ENCODE data around the gene JUP. TPM values are rescaled to one million over a fixed set of nuclear protein-coding genes. Genes with fewer than 3 reads are reported as not detected.

Gene JUP
- total and polyA plus RNA-seq, 2 of the 13 experiments (the other 11 are each of a cell fraction or from before 2014, with no cell fraction given) = 12.1 to 20.6 TPM

GRCh38 chr17:41734949-41735313 lies 51.6 kb downstream of the JUP start (continued):
- TF ChIP-seq ATF5 (CRISPR knock-in tag; IDR thresholded peaks at IDR 0.05; ENCODE audit: low read depth) = no peak
- TF ChIP-seq JUNB (CRISPR knock-in tag; IDR thresholded peaks at IDR 0.05; ENCODE audit: borderline replicate concordance) = no peak
- TF ChIP-seq ZMAT3 (CRISPR knock-in tag; conservative IDR thresholded peaks at IDR 0.05) = no peak
- TF ChIP-seq ZNF44 (CRISPR knock-in tag; IDR thresholded peaks at IDR 0.05) = no peak
- TF ChIP-seq KAT7 (CRISPR knock-in tag; IDR thresholded peaks at IDR 0.05; ENCODE audit: borderline replicate concordance) = no peak
- no peak for TF ChIP-seq STAG1 (CRISPR knock-in tag; IDR thresholded peaks at IDR 0.05)
- TF ChIP-seq, protein P1, sequence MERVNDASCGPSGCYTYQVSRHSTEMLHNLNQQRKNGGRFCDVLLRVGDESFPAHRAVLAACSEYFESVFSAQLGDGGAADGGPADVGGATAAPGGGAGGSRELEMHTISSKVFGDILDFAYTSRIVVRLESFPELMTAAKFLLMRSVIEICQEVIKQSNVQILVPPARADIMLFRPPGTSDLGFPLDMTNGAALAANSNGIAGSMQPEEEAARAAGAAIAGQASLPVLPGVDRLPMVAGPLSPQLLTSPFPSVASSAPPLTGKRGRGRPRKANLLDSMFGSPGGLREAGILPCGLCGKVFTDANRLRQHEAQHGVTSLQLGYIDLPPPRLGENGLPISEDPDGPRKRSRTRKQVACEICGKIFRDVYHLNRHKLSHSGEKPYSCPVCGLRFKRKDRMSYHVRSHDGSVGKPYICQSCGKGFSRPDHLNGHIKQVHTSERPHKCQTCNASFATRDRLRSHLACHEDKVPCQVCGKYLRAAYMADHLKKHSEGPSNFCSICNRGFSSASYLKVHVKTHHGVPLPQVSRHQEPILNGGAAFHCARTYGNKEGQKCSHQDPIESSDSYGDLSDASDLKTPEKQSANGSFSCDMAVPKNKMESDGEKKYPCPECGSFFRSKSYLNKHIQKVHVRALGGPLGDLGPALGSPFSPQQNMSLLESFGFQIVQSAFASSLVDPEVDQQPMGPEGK (CRISPR knock-in tag; IDR thresholded peaks at IDR 0.05) = no peak; the same call in 1 of the 2 replicates
- TF ChIP-seq, protein P2, sequence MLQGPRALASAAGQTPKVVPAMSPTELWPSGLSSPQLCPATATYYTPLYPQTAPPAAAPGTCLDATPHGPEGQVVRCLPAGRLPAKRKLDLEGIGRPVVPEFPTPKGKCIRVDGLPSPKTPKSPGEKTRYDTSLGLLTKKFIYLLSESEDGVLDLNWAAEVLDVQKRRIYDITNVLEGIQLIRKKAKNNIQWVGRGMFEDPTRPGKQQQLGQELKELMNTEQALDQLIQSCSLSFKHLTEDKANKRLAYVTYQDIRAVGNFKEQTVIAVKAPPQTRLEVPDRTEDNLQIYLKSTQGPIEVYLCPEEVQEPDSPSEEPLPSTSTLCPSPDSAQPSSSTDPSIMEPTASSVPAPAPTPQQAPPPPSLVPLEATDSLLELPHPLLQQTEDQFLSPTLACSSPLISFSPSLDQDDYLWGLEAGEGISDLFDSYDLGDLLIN (CRISPR knock-in tag; IDR thresholded peaks at IDR 0.05; ENCODE audit: borderline replicate concordance) = no peak
- TF ChIP-seq, protein P3, sequence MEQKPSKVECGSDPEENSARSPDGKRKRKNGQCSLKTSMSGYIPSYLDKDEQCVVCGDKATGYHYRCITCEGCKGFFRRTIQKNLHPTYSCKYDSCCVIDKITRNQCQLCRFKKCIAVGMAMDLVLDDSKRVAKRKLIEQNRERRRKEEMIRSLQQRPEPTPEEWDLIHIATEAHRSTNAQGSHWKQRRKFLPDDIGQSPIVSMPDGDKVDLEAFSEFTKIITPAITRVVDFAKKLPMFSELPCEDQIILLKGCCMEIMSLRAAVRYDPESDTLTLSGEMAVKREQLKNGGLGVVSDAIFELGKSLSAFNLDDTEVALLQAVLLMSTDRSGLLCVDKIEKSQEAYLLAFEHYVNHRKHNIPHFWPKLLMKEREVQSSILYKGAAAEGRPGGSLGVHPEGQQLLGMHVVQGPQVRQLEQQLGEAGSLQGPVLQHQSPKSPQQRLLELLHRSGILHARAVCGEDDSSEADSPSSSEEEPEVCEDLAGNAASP (CRISPR knock-in tag; IDR thresholded peaks at IDR 0.05; ENCODE audit: borderline replicate concordance) = no peak
- no peak for TF ChIP-seq ETV5 (CRISPR knock-in tag; IDR thresholded peaks at IDR 0.05; ENCODE audit: borderline replicate concordance)
- no peak for TF ChIP-seq PCBP2 (optimal IDR thresholded peaks at IDR 0.05; ENCODE audit: low read depth, low read length, poor library complexity, severe bottlenecking)
- no peak for TF ChIP-seq SOX6 (IDR thresholded peaks at IDR 0.05)
- no peak for TF ChIP-seq SOX6 (CRISPR knock-in tag; IDR thresholded peaks at IDR 0.05)
- TF ChIP-seq TBL1XR1 (IDR thresholded peaks at IDR 0.05; ENCODE audit: borderline replicate concordance, low read length, partially characterized antibody) = no peak
- TF ChIP-seq, protein P4, sequence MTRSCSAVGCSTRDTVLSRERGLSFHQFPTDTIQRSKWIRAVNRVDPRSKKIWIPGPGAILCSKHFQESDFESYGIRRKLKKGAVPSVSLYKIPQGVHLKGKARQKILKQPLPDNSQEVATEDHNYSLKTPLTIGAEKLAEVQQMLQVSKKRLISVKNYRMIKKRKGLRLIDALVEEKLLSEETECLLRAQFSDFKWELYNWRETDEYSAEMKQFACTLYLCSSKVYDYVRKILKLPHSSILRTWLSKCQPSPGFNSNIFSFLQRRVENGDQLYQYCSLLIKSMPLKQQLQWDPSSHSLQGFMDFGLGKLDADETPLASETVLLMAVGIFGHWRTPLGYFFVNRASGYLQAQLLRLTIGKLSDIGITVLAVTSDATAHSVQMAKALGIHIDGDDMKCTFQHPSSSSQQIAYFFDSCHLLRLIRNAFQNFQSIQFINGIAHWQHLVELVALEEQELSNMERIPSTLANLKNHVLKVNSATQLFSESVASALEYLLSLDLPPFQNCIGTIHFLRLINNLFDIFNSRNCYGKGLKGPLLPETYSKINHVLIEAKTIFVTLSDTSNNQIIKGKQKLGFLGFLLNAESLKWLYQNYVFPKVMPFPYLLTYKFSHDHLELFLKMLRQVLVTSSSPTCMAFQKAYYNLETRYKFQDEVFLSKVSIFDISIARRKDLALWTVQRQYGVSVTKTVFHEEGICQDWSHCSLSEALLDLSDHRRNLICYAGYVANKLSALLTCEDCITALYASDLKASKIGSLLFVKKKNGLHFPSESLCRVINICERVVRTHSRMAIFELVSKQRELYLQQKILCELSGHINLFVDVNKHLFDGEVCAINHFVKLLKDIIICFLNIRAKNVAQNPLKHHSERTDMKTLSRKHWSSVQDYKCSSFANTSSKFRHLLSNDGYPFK (CRISPR knock-in tag; IDR thresholded peaks at IDR 0.05; ENCODE audit: borderline replicate concordance) = no peak
- no peak for TF ChIP-seq FOXA3 (CRISPR knock-in tag; IDR thresholded peaks at IDR 0.05)
- no peak for TF ChIP-seq PAWR (CRISPR knock-in tag; IDR thresholded peaks at IDR 0.05; ENCODE audit: borderline replicate concordance)
- TF ChIP-seq, protein P5, sequence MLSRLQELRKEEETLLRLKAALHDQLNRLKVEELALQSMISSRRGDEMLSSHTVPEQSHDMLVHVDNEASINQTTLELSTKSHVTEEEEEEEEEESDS (CRISPR knock-in tag; IDR thresholded peaks at IDR 0.05; ENCODE audit: borderline replicate concordance) = no peak
- TF ChIP-seq BCLAF1 (IDR thresholded peaks at IDR 0.05) = no peak
